Neutrophil (primary cell): ENCODE results near the gene MBNL1.

Source experiments
- H3K27ac ChIP-seq: fragments of 200-600 bp; sonication (generic); 2 replicates; pipeline ENCODE4 v1.5.1; 2016; ENCODE audit warnings: mild to moderate bottlenecking, moderate library complexity
- H3K27me3 ChIP-seq: fragments of 200-600 bp; sonication (generic); 2 replicates; pipeline ENCODE4 v1.6.0; 2016; ENCODE audit warnings: mild to moderate bottlenecking
- H3K36me3 ChIP-seq: fragments of 200-600 bp; sonication (generic); 2 replicates; pipeline ENCODE4 v1.5.1; 2017
- H3K4me1 ChIP-seq, 2 experiments: fragments of 200-600 bp in 1 of 2; sonication (generic) in 1 of 2; 1 replicate in 1 of 2; 2 replicates in 1 of 2; pipeline versions ENCODE4 v1.5.1 to v1.6.1; 2013 to 2016; ENCODE audit warnings: low read depth in 1 of 2, low read length in 1 of 2, mild to moderate bottlenecking in 1 of 2, moderate library complexity in 1 of 2; ENCODE audit not compliant: control insufficient read depth in 1 of 2, insufficient read depth in 1 of 2
- H3K4me3 ChIP-seq, 2 experiments: fragments of 200-600 bp in 1 of 2; sonication (generic) in 1 of 2; 1 replicate in 1 of 2; 2 replicates in 1 of 2; pipeline ENCODE4 v1.5.1; 2013 to 2016; ENCODE audit warnings: low read depth in 1 of 2, low read length in 1 of 2, mild to moderate bottlenecking in 1 of 2, moderate library complexity in 1 of 2
- H3K9me3 ChIP-seq: fragments of 200-600 bp; sonication (generic); 2 replicates; pipeline ENCODE4 v1.5.1; 2016
- CTCF ChIP-seq: fragments of 200-600 bp; sonication (generic); IDR thresholded peaks from 2 replicates; pipeline ENCODE4 v1.5.1; 2016; ENCODE audit warnings: antibody characterized with exemption

The MBNL1 gene

GRCh38 chr3:152253514-152253913 is 15.2 kb upstream of the MBNL1 start:
- H3K27ac ChIP-seq: peak overlapping the region; percentile 63

GRCh38 chr3:152254041-152254440 is 14.7 kb upstream of the MBNL1 start:
- Histone ChIP-seq H3K4me3 (no peak overlapping the region), H3K27me3 (no peaks in the 10 kb centered on the region), H3K36me3 (no peaks in the 10 kb centered on the region), H3K9me3 (no peaks in the 10 kb centered on the region), H3K27ac (peak overlapping the region; percentile 63), H3K4me1 (peaks cover 65 to 67% of the 10 kb centered on the region in 2 experiments)
- TF ChIP-seq CTCF: no peak

More at GRCh38 chr3:152253514-152253913, 15.2 kb upstream of the MBNL1 start:
- Histone ChIP-seq H3K27me3 (no peaks in the 10 kb centered on the region), H3K4me1 (peaks cover 60 to 62% of the 10 kb centered on the region in 2 experiments), H3K4me3 (no peak overlapping the region), H3K36me3 (no peaks in the 10 kb centered on the region), H3K9me3 (no peaks in the 10 kb centered on the region)
- TF ChIP-seq CTCF: no peak

- Histone ChIP-seq H3K27ac (no peak overlapping the region), H3K4me1 (peaks cover 75 to 77% of the 10 kb centered on the region in 2 experiments)
- TF ChIP-seq CTCF: no peak
Observed at GRCh38 chr3:152255290-152255689, 13.4 kb upstream of the MBNL1 start.

GRCh38 chr3:152256851-152257562 is 11.7 kb upstream of the MBNL1 start:
- no peak for TF ChIP-seq CTCF
- Histone ChIP-seq H3K27me3 (no peaks in the 10 kb centered on the region), H3K4me1 (peaks cover 69 to 70% of the 10 kb centered on the region in 2 experiments), H3K4me3 (no peak overlapping the region), H3K27ac (peak overlapping the region; percentile 82), H3K36me3 (no peaks in the 10 kb centered on the region), H3K9me3 (no peaks in the 10 kb centered on the region)

More at GRCh38 chr3:152255290-152255689, 13.4 kb upstream of the MBNL1 start:
- no peaks in the 10 kb centered on the region for H3K9me3 ChIP-seq
- no peaks in the 10 kb centered on the region for H3K36me3 ChIP-seq
- H3K4me3 ChIP-seq: no peak overlapping the region
- no peaks in the 10 kb centered on the region for H3K27me3 ChIP-seq

- peak overlapping the region in 1 of 2 experiments; percentile 7 for H3K4me3 ChIP-seq
- no peaks in the 10 kb centered on the region for H3K9me3 ChIP-seq
- H3K36me3 ChIP-seq: no peaks in the 10 kb centered on the region
- TF ChIP-seq CTCF: no peak
- peaks cover 64% of the 10 kb centered on the region in 2 experiments for H3K4me1 ChIP-seq
- H3K27me3 ChIP-seq: no peaks in the 10 kb centered on the region
- peak overlapping the region; percentile 82 for H3K27ac ChIP-seq
Observed at GRCh38 chr3:152257563-152258035, 11.1 kb upstream of the MBNL1 start.
